Astrocyte of the spinal cord (primary cell): ENCODE measurements around the gene GALNT6.
"Not testable (repeated sequence)": the region's sequence is repeated elsewhere in the genome, so short reads cannot be mapped to it uniquely, and the experiment has no call there.

ENCODE experiments used
- DNase-seq: peaks from one replicate; pipeline ENCODE4 v3.0.0; 2011; ENCODE audit warnings: low read depth, low spot score
- H3K4me3 ChIP-seq: 2 replicates; pipeline ENCODE4 v1.5.1; 2011; ENCODE audit warnings: low read depth, mild to moderate bottlenecking, low read length, moderate library complexity
- CTCF ChIP-seq: IDR thresholded peaks from 2 replicates; pipeline ENCODE4 v1.5.1; 2012; ENCODE audit warnings: low read depth, mild to moderate bottlenecking, low read length, inconsistent platforms
- in situ Hi-C: cut with HindIII; loops from 2 replicates; pipeline ENCODE4 v1.10.0; 2017; ENCODE audit warnings: low sequenced_read_pairs

The GALNT6 gene

GRCh38 chr12:51343201-51343600, 48.0 kb downstream of the GALNT6 start:
- in situ Hi-C loops: no loop called here
- H3K4me3 ChIP-seq: no peak overlapping the region
- TF ChIP-seq CTCF: no peak
- DNase-seq: no peak

DNA sequence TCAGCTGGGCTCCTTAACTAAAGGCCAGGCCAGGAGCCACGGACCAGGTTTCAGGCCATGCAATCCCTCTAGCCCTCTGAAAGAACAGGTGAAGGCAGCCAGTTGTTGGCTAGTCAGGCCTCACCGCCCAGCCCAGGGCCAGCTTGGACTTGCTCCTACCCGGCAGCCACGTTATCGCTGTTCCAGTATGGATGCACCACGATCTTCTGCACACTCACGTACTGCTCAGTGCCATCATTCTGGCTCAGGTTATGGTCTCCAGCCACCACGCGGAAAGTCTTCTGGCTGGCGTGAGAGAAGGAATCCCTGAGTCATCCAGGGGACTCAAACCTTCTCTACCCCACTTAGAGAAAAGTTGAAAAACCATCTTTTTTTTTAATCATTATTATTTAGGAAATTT, 48.8 kb downstream of the GALNT6 start:
- no peak for DNase-seq
- in situ Hi-C loops: no loop called here
- TF ChIP-seq CTCF: no peak
- H3K4me3 ChIP-seq: no peak overlapping the region

DNA sequence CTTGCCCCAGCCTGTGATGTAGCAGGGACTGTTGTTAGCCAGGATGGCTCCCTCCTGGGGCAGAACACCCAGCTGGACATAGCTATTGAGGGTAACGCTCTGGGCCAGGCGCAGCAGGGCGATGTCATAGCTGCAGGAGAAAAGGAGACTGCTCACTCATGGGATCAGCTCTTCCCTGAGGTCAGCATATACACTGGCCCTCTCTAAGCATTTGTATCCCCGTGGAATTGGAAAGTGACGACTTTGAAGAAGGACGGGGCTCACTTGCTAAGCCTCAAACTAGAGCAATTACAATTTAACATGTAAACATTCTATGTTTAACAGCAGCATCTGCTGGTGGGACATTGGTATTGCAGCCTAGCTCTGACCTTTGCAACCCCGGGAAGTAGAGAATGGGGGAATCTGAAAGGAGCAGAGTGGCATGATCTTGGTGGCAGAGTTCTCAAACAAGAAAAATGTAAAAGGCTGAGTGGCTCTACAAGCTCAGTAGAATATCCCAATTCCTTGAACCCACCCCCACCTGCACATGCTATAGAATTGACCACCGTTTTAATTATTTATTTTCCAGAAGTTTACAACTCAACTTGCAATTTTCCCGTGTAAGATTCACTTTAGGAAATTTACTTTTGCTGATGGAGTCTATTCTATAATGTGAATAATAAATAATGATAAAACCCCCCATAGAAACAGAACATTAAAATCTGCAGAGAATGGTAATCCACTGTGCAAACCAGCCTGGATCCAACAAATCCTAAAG, 49.8 kb downstream of the GALNT6 start:
- DNase-seq: peak; percentile 75
- in situ Hi-C loops: no loop called here
- peak overlapping the region; percentile 8 for H3K4me3 ChIP-seq
- TF ChIP-seq CTCF: peak; percentile 100

- in situ Hi-C loops: no loop called here
Measured at GRCh38 chr12:51339750-51340149, 51.5 kb downstream of the GALNT6 start.

DNA sequence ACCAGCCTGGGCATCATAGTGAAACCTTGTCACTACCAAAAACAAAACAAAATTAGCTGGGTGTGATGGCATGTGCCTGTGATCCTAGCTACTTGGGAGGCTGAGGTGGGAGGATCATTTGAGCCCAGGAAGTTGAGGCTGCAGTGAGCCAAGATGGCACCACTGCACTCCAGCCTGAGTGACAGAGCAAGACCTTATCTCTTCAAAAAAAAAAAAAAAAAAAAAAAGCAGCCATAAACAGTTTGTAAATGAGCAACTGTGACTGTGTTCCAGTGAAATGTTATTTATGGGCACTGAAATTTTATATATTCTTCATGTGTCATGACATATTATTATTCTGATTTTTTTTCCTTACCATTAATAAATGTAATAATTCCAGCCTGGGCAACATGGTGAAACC, 53.9 kb downstream of the GALNT6 start:
- DNase-seq, in situ Hi-C loops, H3K4me3 ChIP-seq: not testable (repeated sequence)

More at GRCh38 chr12:51339750-51340149, 51.5 kb downstream of the GALNT6 start:
- TF ChIP-seq CTCF: no peak
- no peak for DNase-seq
- no peak overlapping the region for H3K4me3 ChIP-seq

DNA sequence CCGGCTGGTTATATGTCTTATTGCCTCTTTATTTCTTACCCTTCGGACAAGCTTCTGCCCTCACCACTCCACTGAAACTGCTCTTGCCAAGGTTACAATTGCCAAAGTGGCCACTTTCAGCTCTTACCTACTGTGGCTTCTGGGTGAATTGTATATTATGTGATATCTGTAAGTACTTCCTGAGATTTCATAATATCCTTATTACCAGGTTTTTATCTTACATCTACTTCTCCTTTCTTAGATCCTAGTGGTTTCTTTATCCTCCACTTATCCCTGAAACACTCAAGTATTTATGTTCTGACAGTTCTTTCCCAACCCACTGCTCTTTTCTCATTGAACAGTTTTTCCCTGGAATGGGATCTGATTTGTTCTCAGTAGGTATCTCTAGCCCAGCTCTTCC, 55.3 kb downstream of the GALNT6 start:
- no peak overlapping the region for H3K4me3 ChIP-seq
- in situ Hi-C loops: no loop called here
- no peak for DNase-seq
- no peak for TF ChIP-seq CTCF

DNA sequence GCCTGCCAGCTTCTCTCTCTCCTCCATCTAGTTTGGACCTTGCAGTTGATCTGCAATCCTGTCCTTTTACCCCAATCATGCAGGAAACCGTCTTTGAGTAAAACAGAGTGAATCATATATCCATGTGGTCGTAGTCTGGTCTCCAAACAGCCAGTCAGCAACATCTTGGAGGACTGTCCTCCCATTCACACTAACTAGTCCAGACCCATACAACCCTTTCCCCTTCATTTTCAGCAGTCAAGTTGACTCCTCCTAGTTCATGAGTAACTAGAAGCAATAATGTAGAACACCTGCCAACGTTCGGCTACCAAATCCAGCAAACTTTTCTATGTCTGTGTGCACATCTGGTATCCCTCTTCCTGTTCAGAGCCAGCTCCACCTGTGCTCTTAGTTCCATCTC, 56.4 kb downstream of the GALNT6 start:
- in situ Hi-C loops: no loop called here
- H3K4me3 ChIP-seq: no peak overlapping the region
- TF ChIP-seq CTCF: no peak
- no peak for DNase-seq
